Astrocyte of the cerebellum (primary cell): ENCODE data around the gene GNAS-AS1.

ENCODE experiments used
- DNase-seq: peaks from one replicate; pipeline ENCODE4 v3.0.0-alpha.2; 2011; ENCODE audit warnings: low read depth
- H3K4me3 ChIP-seq: 2 replicates; pipeline ENCODE4 v1.5.1; 2011; ENCODE audit warnings: mild to moderate bottlenecking, low read depth, low read length, moderate library complexity
- CTCF ChIP-seq: IDR thresholded peaks from 2 replicates; pipeline ENCODE4 v1.5.1; 2012; ENCODE audit warnings: low read length, low read depth, moderate library complexity, mild to moderate bottlenecking; ENCODE audit errors: missing control alignments
- in situ Hi-C: cut with HindIII; loops from 2 replicates; pipeline ENCODE4 v1.10.0; 2017; ENCODE audit warnings: low sequenced_read_pairs

GNAS-AS1 gene

GRCh38 chr20:58852543-58853271 lies 2.0 kb upstream of the GNAS-AS1 start, which contains the start of gene GNAS:
TSS of gene GNAS (plus strand) at chr20:58852716.
- peak; percentile 19 for DNase-seq
- peak; percentile 80 for TF ChIP-seq CTCF
- peak within 1 kb of the TSS; percentile 66 for H3K4me3 ChIP-seq
- in situ Hi-C loops, result loop anchor here (25.0 kb wide), 1 partner anchor 635 kb away; no protein-coding TSS in a partner anchor

GRCh38 chr20:58851969-58852458 lies 1.3 kb upstream of the GNAS-AS1 start:
- no peak for DNase-seq
- in situ Hi-C loops, result loop anchor here (25.0 kb wide), 1 partner anchor 635 kb away; no protein-coding TSS in a partner anchor
- H3K4me3 ChIP-seq, result peak overlapping the region; percentile 66
- no peak for TF ChIP-seq CTCF

- no peak for TF ChIP-seq CTCF
- in situ Hi-C loops, result loop anchor here (25.0 kb wide), 1 partner anchor 636 kb away; no protein-coding TSS in a partner anchor
- DNase-seq, result no peak
- H3K4me3 ChIP-seq, result peak overlapping the region; percentile 66
Measured at GRCh38 chr20:58851221-58851968, 693 bp upstream of the GNAS-AS1 start.

GRCh38 chr20:58847463-58847862 lies 3.2 kb downstream of the GNAS-AS1 start:
- DNase-seq, result no peak
- TF ChIP-seq CTCF, result no peak
- no peak overlapping the region for H3K4me3 ChIP-seq
- in situ Hi-C loops, result loop anchor here (10.0 kb wide), 1 partner anchor 603 kb away; no protein-coding TSS in a partner anchor

- no peak overlapping the region for H3K4me3 ChIP-seq
- in situ Hi-C loops, result loop anchor here (10.0 kb wide), 1 partner anchor 601 kb away; no protein-coding TSS in a partner anchor
- no peak for DNase-seq
- TF ChIP-seq CTCF, result no peak
Measured at GRCh38 chr20:58845706-58846105, 5.0 kb downstream of the GNAS-AS1 start.

- no peak overlapping the region for H3K4me3 ChIP-seq
- TF ChIP-seq CTCF, result no peak
- no peak for DNase-seq
- in situ Hi-C loops, result loop anchor here (10.0 kb wide), 1 partner anchor 598 kb away; no protein-coding TSS in a partner anchor
Measured at GRCh38 chr20:58843128-58843556, 7.6 kb downstream of the GNAS-AS1 start.
